Right lobe of liver (tissue), 6 donors: ENCODE measurements around the gene CNIH3. TPM values are rescaled to one million over a fixed set of nuclear protein-coding genes. Genes with fewer than 3 reads are reported as not detected.

Experiments used
- ATAC-seq, 4 donors: fragments of 200-7000 bp; cut with Tn5 transposase; one replicate each; pipeline ENCODE4 v1.9.1; 2020; ENCODE audit warnings: mild to moderate bottlenecking in 4 of 4, moderate library complexity in 4 of 4
- DNase-seq, 3 donors: peaks; one replicate each; pipeline ENCODE4 v3.0.0-alpha.2; 2020
- H3K27ac ChIP-seq, 3 donors: fragments of 200-600 bp; one replicate each; pipeline ENCODE4 v1.8.0; 2022
- H3K27me3 ChIP-seq, 2 donors: fragments of 200-600 bp; one replicate each; pipeline ENCODE4 v1.8.0; 2022
- H3K36me3 ChIP-seq, 4 donors: fragments of 200-600 bp; sonication (generic) in 1 of 4; one replicate each; pipeline versions ENCODE4 v1.5.1 to v1.8.0; 2017 to 2022; ENCODE audit warnings: control low read depth in 1 of 4
- H3K4me1 ChIP-seq, 4 donors: fragments of 200-600 bp; sonication (generic) in 1 of 4; one replicate each; pipeline versions ENCODE4 v1.5.1 to v1.8.0; 2017 to 2022; ENCODE audit warnings: control low read depth in 1 of 4
- H3K4me3 ChIP-seq, 3 donors: fragments of 200-600 bp; one replicate each; pipeline ENCODE4 v1.8.0; 2022
- H3K9me3 ChIP-seq, 4 donors: fragments of 200-600 bp; sonication (generic) in 1 of 4; one replicate each; pipeline versions ENCODE4 v1.5.1 to v1.8.0; 2017 to 2022; ENCODE audit warnings: control low read depth in 1 of 4
- CTCF ChIP-seq, 4 donors: fragments of 200-600 bp in 3 of 4; fragments of 450-650 bp in 1 of 4; IDR thresholded peaks; one replicate each; pipeline versions ENCODE4 v1.5.1 to v1.8.0; 2016 to 2022; ENCODE audit warnings: antibody characterized with exemption in 4 of 4, mild to moderate bottlenecking in 2 of 4
- POLR2A ChIP-seq: fragments of 450-650 bp; IDR thresholded peaks from one replicate; pipeline ENCODE4 v1.6.1; 2017; ENCODE audit warnings: antibody characterized with exemption, mild to moderate bottlenecking
- WGBS: methylation state at CpG from one replicate; pipeline ENCODE4 v1.1.6; 2018; ENCODE audit warnings: low coverage, low lambda C conversion rate; ENCODE audit not compliant: insufficient coverage; ENCODE audit errors: missing lambda C conversion rate; 5-methylcytosine and 5-hydroxymethylcytosine counted together
- intact Hi-C, 2 donors: fragments of 100-400 bp; cut with DNase I; formaldehyde crosslinking; loops; one replicate each; pipeline versions ENCODE4 v1.11.2 to v1.14.1; 2022
- total RNA-seq, 6 experiments: library from RNA; depleted of rRNA in 2 of 6; stranded (reverse); fragments of >200 nt in 2 of 6; fragmentation: NEBNext Ultra II Directional in 3 of 6; extraction: Animal tissue kit (Norgen Biotek cat#: 25700) in 3 of 6; gene quantifications; one replicate each; pipeline versions ENCODE4 v1.1.0 to v1.2.4, GENCODE V29; 2016 to 2023
- donor health status: DM: no; HTN: yes; CAD: no.
- donor health status: DM: no; HTN: no; CAD: no.
- donor health status: DM: no; HTN: no; CAD: no.
- donor health status: DM: no; HTN: yes; CAD: no.
- donor health status: DM: no; HTN: yes; CAD: no.

CNIH3 gene
- total RNA-seq, 6 experiments from 2014 or later, result 0.12 to 1.6 (median 0.55) TPM

GRCh38 chr1:224762046-224762445 is 145.9 kb downstream of the CNIH3 start:
- no peak for ATAC-seq
- WGBS, result 69% methylated on average over 2 of the region's 2 CpGs
- Histone ChIP-seq H3K27me3 (no peaks in the 10 kb centered on the region), H3K4me1 (no peaks in the 10 kb centered on the region), H3K4me3 (no peak overlapping the region), H3K9me3 (no peaks in the 10 kb centered on the region), H3K27ac (no peak overlapping the region), H3K36me3 (no peaks in the 10 kb centered on the region)
- no peak for DNase-seq
- intact Hi-C loops, result no loop called here
- TF ChIP-seq CTCF (IDR thresholded peaks at IDR 0.05) (no peak), POLR2A (no peak)

- H3K27me3 ChIP-seq, result no peaks in the 10 kb centered on the region
- H3K4me3 ChIP-seq, result no peak overlapping the region
- no peaks in the 10 kb centered on the region for H3K9me3 ChIP-seq
- H3K36me3 ChIP-seq, result no peaks in the 10 kb centered on the region
- no peak for ATAC-seq
- 74% methylated on average over 3 of the region's 3 CpGs for WGBS
- DNase-seq, result no peak
- H3K4me1 ChIP-seq, result no peaks in the 10 kb centered on the region
- TF ChIP-seq CTCF (IDR thresholded peaks at IDR 0.05) (no peak), POLR2A (no peak)
- intact Hi-C loops, result no loop called here
- no peak overlapping the region for H3K27ac ChIP-seq
Measured at GRCh38 chr1:224762701-224763100, 146.6 kb downstream of the CNIH3 start.

- H3K4me1 ChIP-seq, result no peaks in the 10 kb centered on the region
- intact Hi-C loops, result no loop called here
- no peaks in the 10 kb centered on the region for H3K36me3 ChIP-seq
- WGBS, result 71% methylated on average over 5 of the region's 5 CpGs
- DNase-seq (no peak), ATAC-seq (no peak)
- no peak overlapping the region for H3K4me3 ChIP-seq
- no peak overlapping the region for H3K27ac ChIP-seq
- H3K9me3 ChIP-seq, result no peaks in the 10 kb centered on the region
- no peaks in the 10 kb centered on the region for H3K27me3 ChIP-seq
- no peak for TF ChIP-seq POLR2A
Measured at GRCh38 chr1:224763126-224763775, 147.1 kb downstream of the CNIH3 start.

- Histone ChIP-seq H3K36me3 (no peaks in the 10 kb centered on the region), H3K9me3 (no peaks in the 10 kb centered on the region), H3K27ac (no peak overlapping the region), H3K4me1 (no peaks in the 10 kb centered on the region), H3K27me3 (no peaks in the 10 kb centered on the region), H3K4me3 (no peak overlapping the region)
- intact Hi-C loops, result no loop called here
- ATAC-seq, result no peak
- WGBS, result 44% methylated on average over 2 of the region's 4 CpGs
- TF ChIP-seq POLR2A, result no peak
- no peak for DNase-seq
Measured at GRCh38 chr1:224766266-224766665, 150.1 kb downstream of the CNIH3 start.

- WGBS, result 74% methylated on average over 3 of the region's 3 CpGs
- Histone ChIP-seq H3K9me3 (no peaks in the 10 kb centered on the region), H3K4me1 (no peaks in the 10 kb centered on the region), H3K27me3 (no peaks in the 10 kb centered on the region), H3K36me3 (no peaks in the 10 kb centered on the region), H3K4me3 (no peak overlapping the region), H3K27ac (no peak overlapping the region)
- DNase-seq (no peak), ATAC-seq (no peak)
- no peak for TF ChIP-seq CTCF (IDR thresholded peaks at IDR 0.05)
- TF ChIP-seq POLR2A, result no peak
- intact Hi-C loops, result no loop called here
Measured at GRCh38 chr1:224767031-224767430, 150.9 kb downstream of the CNIH3 start.
